LNCaP clone FGC (cell line): ENCODE data around the gene PDRG1.
A peak's percentile ranks its signal among the peaks of the same experiment; 100 is the strongest.

Experiments
- DNase-seq: peaks from one replicate; pipeline ENCODE4 v3.0.0-alpha.2; 2011; ENCODE audit warnings: low read depth
- H3K4me3 ChIP-seq: 2 replicates; pipeline ENCODE4 v1.5.1; 2011; ENCODE audit warnings: mild to moderate bottlenecking, low read depth, low read length, control low read depth
- CTCF ChIP-seq: IDR thresholded peaks from 2 replicates; pipeline ENCODE4 v1.5.1; 2012; ENCODE audit warnings: mild to moderate bottlenecking; ENCODE audit not compliant: control insufficient read depth, insufficient read depth; ENCODE audit errors: extremely low read depth

Gene PDRG1

DNA sequence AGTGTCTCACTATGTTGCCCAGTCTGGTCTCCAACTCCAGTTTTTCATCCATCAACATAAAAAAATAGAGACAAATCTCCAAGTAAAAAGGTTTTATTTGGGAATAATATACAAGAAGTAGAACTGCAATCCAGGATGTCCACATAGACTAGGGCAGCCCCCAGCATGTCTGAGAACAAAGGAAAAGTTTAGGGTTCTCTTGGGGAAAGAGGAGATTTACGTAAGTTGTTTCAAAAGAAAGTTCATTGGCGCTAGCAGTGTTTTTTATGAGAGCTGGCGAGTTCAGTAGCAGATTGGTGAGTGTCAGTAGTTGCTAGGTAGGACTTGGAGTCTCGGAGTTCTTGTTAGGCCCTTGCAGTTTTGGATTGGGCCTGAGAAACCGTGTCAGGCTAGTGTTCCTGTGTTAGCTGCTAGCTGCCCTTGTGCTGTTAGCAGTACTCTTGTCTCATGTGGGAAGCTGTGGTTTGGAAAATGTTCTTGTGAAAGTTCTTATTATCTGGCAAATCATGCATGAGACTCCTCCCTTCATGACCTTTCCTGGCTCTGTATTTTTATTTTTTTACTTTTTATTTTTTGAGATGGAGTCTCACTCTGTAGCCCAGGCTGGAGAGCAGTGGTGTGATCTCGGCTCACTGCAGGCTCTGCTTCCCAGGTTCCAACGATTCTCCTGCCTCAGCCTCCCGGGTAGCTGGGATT lies 56.7 kb downstream of the PDRG1 start:
- peak; percentile 80 for DNase-seq
- no peak overlapping the region for H3K4me3 ChIP-seq
- no peak for TF ChIP-seq CTCF
